ENCODE measurements around the gene RPL36. TPM values are rescaled to one million over a fixed set of nuclear protein-coding genes. Genes with fewer than 3 reads are reported as not detected.
"Not testable (repeated sequence)": the region's sequence is repeated elsewhere in the genome, so short reads cannot be mapped to it uniquely, and the experiment has no call there.

RPL36 gene
- polyA plus RNA-seq, 1 donor, result 1,428 TPM

GRCh38 chr19:5706876-5707573 is 16.9 kb downstream of the RPL36 start:
- DNase-seq (ENCODE audit: low read depth), result no peak

GRCh38 chr19:5707576-5708575 is 17.8 kb downstream of the RPL36 start:
- DNase-seq (ENCODE audit: low read depth), result no peak

- DNase-seq (ENCODE audit: low read depth), result no peak
These were observed 20.9 kb downstream of the RPL36 start for GRCh38 chr19:5711025-5711424.

DNA sequence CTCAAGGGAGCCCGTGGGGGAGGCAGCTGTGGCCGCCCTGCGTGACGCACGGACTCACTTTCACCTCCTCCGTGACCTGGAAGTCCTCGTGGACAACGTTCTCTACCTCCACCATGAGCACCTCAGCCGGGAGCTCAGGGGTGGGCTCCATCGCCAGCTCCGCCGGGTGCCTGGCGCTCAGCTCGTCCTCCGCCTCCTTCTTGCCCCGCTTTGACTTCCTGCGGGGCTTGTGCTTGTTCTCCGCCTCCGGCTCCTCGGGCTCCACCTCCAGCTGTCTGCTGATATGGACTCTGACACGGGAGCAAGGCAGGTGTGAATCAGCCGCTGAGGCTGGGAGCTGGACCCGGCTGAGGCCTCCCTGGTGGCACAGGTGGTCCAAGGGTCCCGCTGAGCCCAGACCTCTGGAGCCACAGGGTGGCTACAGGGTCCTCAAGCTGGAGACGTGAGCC is 21.6 kb downstream of the RPL36 start:
- no peak for DNase-seq (ENCODE audit: low read depth)

GRCh38 chr19:5713228-5713627 is 23.1 kb downstream of the RPL36 start:
- no peak for DNase-seq (ENCODE audit: low read depth)

DNA sequence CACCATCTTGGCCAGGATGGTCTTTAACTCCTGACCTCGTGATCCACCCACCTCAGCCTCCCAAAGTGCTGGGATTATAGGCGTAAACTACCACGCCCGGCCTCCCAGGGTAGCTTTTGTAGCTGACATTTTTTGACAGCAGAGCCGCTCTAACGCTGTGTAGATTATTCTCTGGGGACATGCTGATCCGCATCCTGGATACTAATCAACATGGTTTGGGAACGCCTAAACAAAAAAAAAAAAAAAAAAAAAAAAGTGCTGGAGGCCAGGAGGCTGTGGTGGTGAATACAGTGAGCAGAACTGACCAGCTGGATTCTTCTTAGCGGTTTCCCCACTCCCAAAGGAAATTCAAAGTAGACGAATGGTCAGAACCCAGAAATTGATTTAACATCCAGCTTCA is 24.7 kb downstream of the RPL36 start:
- DNase-seq (ENCODE audit: low read depth), result no peak

GRCh38 chr19:5717215-5717935 is 27.3 kb downstream of the RPL36 start:
- no peak for DNase-seq (ENCODE audit: low read depth)

GRCh38 chr19:5718037-5718578 is 28.0 kb downstream of the RPL36 start:
- DNase-seq (ENCODE audit: low read depth), result no peak

- DNase-seq (ENCODE audit: low read depth), result no peak
These were observed 28.6 kb downstream of the RPL36 start for GRCh38 chr19:5718579-5719273.

DNA sequence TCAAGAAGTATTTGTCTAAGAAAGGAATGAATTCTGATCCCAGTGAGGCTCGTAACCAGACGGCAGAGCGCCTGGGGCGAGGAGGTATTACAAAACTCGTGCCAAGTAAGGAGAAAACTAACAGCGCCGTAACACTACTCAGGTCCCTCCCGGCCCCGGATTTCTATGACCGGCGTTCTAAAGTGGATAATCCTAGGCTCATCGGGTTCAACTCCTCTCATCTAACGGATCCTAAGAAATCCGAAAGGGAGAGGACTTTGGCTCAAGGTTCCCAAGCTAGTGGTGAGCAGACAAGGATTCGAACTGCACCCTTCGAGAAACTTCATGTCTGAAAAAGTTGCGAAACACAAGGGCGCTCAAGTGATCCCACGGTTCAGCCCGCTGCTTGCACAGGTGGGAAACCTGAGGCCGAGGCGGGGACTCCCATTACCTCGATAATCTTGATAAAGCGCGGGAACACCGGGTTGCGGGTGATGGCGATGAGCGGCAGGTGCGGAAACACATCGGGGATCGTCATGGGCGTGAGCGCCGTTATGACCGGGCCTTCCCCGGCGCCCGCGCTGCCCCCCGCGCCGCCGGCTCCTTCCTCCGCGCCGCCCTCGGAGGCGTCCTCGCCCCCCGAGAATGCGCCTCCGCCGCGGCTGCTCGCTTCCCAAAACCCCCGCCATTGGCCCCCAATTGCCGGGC is 29.3 kb downstream of the RPL36 start:
- DNase-seq (ENCODE audit: low read depth), result no peak

GRCh38 chr19:5719961-5720790 is 30.1 kb downstream of the RPL36 start, which contains the start of the genes CATSPERD and LONP1:
Gene CATSPERD, plus strand, starts transcription at chr19:5720637. Its CDS starts 101 bp downstream, at chr19:5720738.
Gene LONP1, minus strand, starts transcription at chr19:5720146. Its CDS starts 14 bp downstream, at chr19:5720132.
- peak; percentile 98 for DNase-seq (ENCODE audit: low read depth)

DNA sequence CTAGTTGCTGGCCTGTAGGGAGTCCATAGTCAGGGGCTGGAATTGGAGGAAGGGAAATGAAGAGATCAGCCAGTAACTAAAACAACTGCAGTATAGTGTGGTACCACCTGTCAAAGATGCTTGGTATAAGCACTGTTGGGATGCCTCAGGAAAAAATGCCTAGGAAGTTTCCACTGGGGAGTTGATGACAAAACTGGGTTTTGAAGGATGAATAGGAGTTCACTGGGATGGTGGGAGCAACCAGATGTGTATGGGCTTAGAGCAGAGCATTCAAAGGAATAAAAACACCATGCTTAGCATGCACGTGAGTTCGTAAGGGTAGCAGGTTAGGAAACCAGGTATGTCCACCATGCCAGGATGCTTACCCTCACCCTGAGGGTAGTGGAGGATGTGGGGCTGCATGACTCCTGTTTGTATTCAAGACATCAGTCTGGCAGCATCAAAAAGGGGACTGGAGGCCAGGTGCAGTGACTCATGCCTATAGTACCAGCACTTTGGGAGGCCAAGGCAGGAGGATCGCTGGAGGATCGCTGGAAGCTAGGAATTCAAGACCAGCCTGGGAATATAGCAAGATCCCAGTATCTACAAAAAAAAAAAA is 37.5 kb downstream of the RPL36 start:
- no peak for DNase-seq (ENCODE audit: low read depth)

DNA sequence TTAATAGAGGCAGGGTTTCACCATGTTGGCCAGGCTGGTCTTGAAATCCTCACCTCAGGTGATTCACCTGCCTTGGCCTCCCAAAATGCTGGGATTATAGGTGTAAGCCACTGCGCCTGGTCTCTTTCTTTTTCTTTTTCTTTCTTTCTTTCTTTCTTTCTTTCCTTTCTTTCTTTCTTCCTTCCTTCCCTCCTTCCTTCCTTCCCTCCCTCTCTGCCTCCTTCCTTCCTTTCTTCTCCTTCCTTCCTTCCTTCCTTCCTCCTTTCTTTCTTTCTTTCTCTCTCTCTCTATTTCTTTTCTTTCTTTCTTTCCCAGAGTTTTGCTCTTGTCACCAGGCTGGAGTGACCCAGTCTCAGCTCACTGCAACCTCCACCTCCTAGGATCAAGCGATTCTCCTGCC is 43.1 kb downstream of the RPL36 start:
- DNase-seq (ENCODE audit: low read depth), result not testable (repeated sequence)

- DNase-seq (ENCODE audit: low read depth), result no peak
These were observed 48.3 kb downstream of the RPL36 start for GRCh38 chr19:5738423-5738822.

Other genes starting within 250 kb of the RPL36 start
- not detected for gene ZNRF4, start 234.9 kb upstream of the RPL36 start, polyA plus RNA-seq (ENCODE audit: insufficient read length)
- 1.0 TPM for gene TINCR, start 122.3 kb upstream of the RPL36 start, polyA plus RNA-seq (ENCODE audit: insufficient read length)
- 46.4 TPM for gene SAFB2, start 67.5 kb upstream of the RPL36 start, polyA plus RNA-seq (ENCODE audit: insufficient read length)
- 92.1 TPM for gene SAFB, start 67.2 kb upstream of the RPL36 start, polyA plus RNA-seq (ENCODE audit: insufficient read length)
- gene MICOS13, start 9.8 kb upstream of the RPL36 start, polyA plus RNA-seq (ENCODE audit: insufficient read length), result 93.6 TPM
- gene HSD11B1L, start 9.3 kb upstream of the RPL36 start, polyA plus RNA-seq (ENCODE audit: insufficient read length), result 4.9 TPM
- 44.6 TPM for gene LONP1, start 29.9 kb downstream of the RPL36 start, polyA plus RNA-seq (ENCODE audit: insufficient read length)
- not detected for gene CATSPERD, start 30.3 kb downstream of the RPL36 start, polyA plus RNA-seq (ENCODE audit: insufficient read length)
- gene PRR22, start 94.5 kb downstream of the RPL36 start, polyA plus RNA-seq (ENCODE audit: insufficient read length), result 2.2 TPM
- 24.5 TPM for gene DUS3L, start 100.9 kb downstream of the RPL36 start, polyA plus RNA-seq (ENCODE audit: insufficient read length)
- gene NRTN, start 114.8 kb downstream of the RPL36 start, polyA plus RNA-seq (ENCODE audit: insufficient read length), result 0.37 TPM
- gene FUT6, start 149.4 kb downstream of the RPL36 start, polyA plus RNA-seq (ENCODE audit: insufficient read length), result not detected
- gene FUT3, start 161.2 kb downstream of the RPL36 start, polyA plus RNA-seq (ENCODE audit: insufficient read length), result 0.25 TPM
- not detected for gene FUT5, start 180.2 kb downstream of the RPL36 start, polyA plus RNA-seq (ENCODE audit: insufficient read length)
- 191 TPM for gene NDUFA11, start 213.5 kb downstream of the RPL36 start, polyA plus RNA-seq (ENCODE audit: insufficient read length)
- 4.3 TPM for gene VMAC, start 214.6 kb downstream of the RPL36 start, polyA plus RNA-seq (ENCODE audit: insufficient read length)
- 6.3 TPM for gene CAPS, start 224.0 kb downstream of the RPL36 start, polyA plus RNA-seq (ENCODE audit: insufficient read length)